GM23338 (cell line): Measurements from ENCODE around the gene CCDC149. TPM values are rescaled to one million over a fixed set of nuclear protein-coding genes. Genes with fewer than 3 reads are reported as not detected.

ENCODE experiments used
- ATAC-seq: fragments of 200-7000 bp; cut with Tn5 transposase; 3 replicates; pipeline ENCODE4 v1.9.1; 2020
- DNase-seq: peaks from one replicate; pipeline ENCODE4 v3.0.0-alpha.2; 2015; ENCODE audit warnings: low spot score
- H2AFZ ChIP-seq: fragments of 200-600 bp; sonication (generic); 2 replicates; pipeline ENCODE4 v1.8.0; 2016; ENCODE audit warnings: antibody characterized with exemption, mild to moderate bottlenecking, moderate library complexity
- H3F3A ChIP-seq: fragments of 200-600 bp; sonication (generic); replicated peaks from 2 replicates; pipeline ENCODE4 v1.8.0; 2017; ENCODE audit warnings: antibody characterized with exemption, mixed run types, low read depth
- H3K27ac ChIP-seq: fragments of 200-600 bp; sonication (generic); 2 replicates; pipeline ENCODE4 v1.6.1; 2016; ENCODE audit warnings: low read depth
- H3K27me3 ChIP-seq: fragments of 200-600 bp; sonication (generic); 2 replicates; pipeline ENCODE4 v1.8.0; 2016; ENCODE audit warnings: mild to moderate bottlenecking, mixed run types, moderate library complexity; ENCODE audit not compliant: insufficient read depth
- H3K36me3 ChIP-seq: fragments of 200-600 bp; sonication (generic); 2 replicates; pipeline ENCODE4 v1.8.0; 2016; ENCODE audit warnings: mild to moderate bottlenecking; ENCODE audit not compliant: insufficient read depth
- H3K4me1 ChIP-seq: fragments of 200-600 bp; sonication (generic); 2 replicates; pipeline ENCODE4 v1.8.0; 2016; ENCODE audit warnings: mild to moderate bottlenecking, moderate library complexity; ENCODE audit not compliant: insufficient read depth
- H3K4me2 ChIP-seq: fragments of 200-600 bp; sonication (generic); 2 replicates; pipeline ENCODE4 v1.7.1; 2017; ENCODE audit warnings: mixed run types
- H3K4me3 ChIP-seq: fragments of 200-600 bp; sonication (generic); 2 replicates; pipeline ENCODE4 v1.6.1; 2016; ENCODE audit warnings: mixed run types
- H3K79me2 ChIP-seq: fragments of 200-600 bp; sonication (generic); replicated peaks from 2 replicates; pipeline ENCODE4 v1.8.0; 2017; ENCODE audit warnings: mild to moderate bottlenecking; ENCODE audit not compliant: insufficient read depth
- H3K9me2 ChIP-seq: fragments of 200-600 bp; sonication (generic); 2 replicates; pipeline ENCODE4 v1.8.0; 2017; ENCODE audit not compliant: insufficient read depth
- H4K20me1 ChIP-seq: fragments of 200-600 bp; sonication (generic); replicated peaks from 2 replicates; pipeline ENCODE4 v1.8.0; 2017; ENCODE audit warnings: mild to moderate bottlenecking; ENCODE audit not compliant: insufficient read depth
- H3K27ac Mint-ChIP-seq: 2 replicates; pipeline ENCODE4 v1.8.0; 2020; ENCODE audit warnings: inconsistent platforms, mild to moderate bottlenecking, moderate library complexity, mixed read lengths
- H3K27me3 Mint-ChIP-seq: 3 replicates; pipeline ENCODE4 v1.8.0; 2022; ENCODE audit warnings: low read depth, mild to moderate bottlenecking, moderate library complexity, mixed read lengths, inconsistent platforms; ENCODE audit not compliant: insufficient read depth, poor library complexity
- H3K36me3 Mint-ChIP-seq: 3 replicates; pipeline ENCODE4 v1.8.0; 2021; ENCODE audit warnings: low read depth, mild to moderate bottlenecking, inconsistent platforms, moderate library complexity, mixed read lengths
- H3K4me1 Mint-ChIP-seq: 3 replicates; pipeline ENCODE4 v1.8.0; 2020; ENCODE audit warnings: mild to moderate bottlenecking, inconsistent platforms, mixed read lengths
- H3K4me3 Mint-ChIP-seq: 3 replicates; pipeline ENCODE4 v1.8.0; 2021; ENCODE audit warnings: moderate library complexity, mild to moderate bottlenecking, inconsistent platforms, mixed read lengths
- H3K9me3 Mint-ChIP-seq: 3 replicates; pipeline ENCODE4 v1.8.0; 2020; ENCODE audit warnings: moderate library complexity, mild to moderate bottlenecking, inconsistent platforms, mixed read lengths
- CREB1 ChIP-seq: fragments of 250-450 bp; sonication (Bioruptor Pico); IDR thresholded peaks from 2 replicates; pipeline ENCODE4 v1.5.0; 2020; ENCODE audit warnings: low read depth, mild to moderate bottlenecking, moderate library complexity
- EZH2 ChIP-seq: fragments of 200-600 bp; sonication (generic); IDR thresholded peaks from one replicate; pipeline ENCODE4 v1.8.0; 2017; ENCODE audit warnings: antibody characterized with exemption, mild to moderate bottlenecking, low read depth; ENCODE audit not compliant: unreplicated experiment
- EZH2phosphoT487 ChIP-seq: fragments of 200-600 bp; sonication (generic); IDR thresholded peaks from one replicate; pipeline ENCODE4 v1.8.1; 2018; ENCODE audit warnings: antibody characterized with exemption; ENCODE audit not compliant: unreplicated experiment
- JUNB ChIP-seq: IDR thresholded peaks from one replicate; pipeline ENCODE4 v1.6.1; 2016; ENCODE audit warnings: antibody characterized with exemption; ENCODE audit not compliant: unreplicated experiment
- POLR2AphosphoS5 ChIP-seq: IDR thresholded peaks from 2 replicates; pipeline ENCODE4 v1.6.1; 2016; ENCODE audit warnings: antibody characterized with exemption, low read depth
- STAT1 ChIP-seq: IDR thresholded peaks from one replicate; pipeline ENCODE4 v1.6.1; 2016; ENCODE audit warnings: antibody characterized with exemption; ENCODE audit not compliant: unreplicated experiment
- ZNF114 ChIP-seq: fragments of 250-450 bp; sonication (Bioruptor Pico); IDR thresholded peaks from 2 replicates; pipeline ENCODE4 v1.5.0; 2020; ENCODE audit warnings: mild to moderate bottlenecking, moderate library complexity
- ZNF462 ChIP-seq: fragments of 250-450 bp; sonication (Bioruptor Pico); IDR thresholded peaks from 2 replicates; pipeline ENCODE4 v1.5.0; 2020; ENCODE audit warnings: mild to moderate bottlenecking, moderate library complexity
- polyA plus RNA-seq: library from polyadenylated mRNA; unstranded; fragments of >200 nt; fragmentation: Nextera tagmentation; extraction: Ambion mirVana; gene quantifications from 2 replicates; pipeline ENCODE4 v1.2.1, GENCODE V29; 2016
- total RNA-seq: library from RNA; depleted of rRNA; stranded (reverse); fragments of >200 nt; shearing (Covaris generic); gene quantifications from 2 replicates; pipeline ENCODE4 v1.2.3, GENCODE V29; 2014
- TF ChIP-seq, protein P1 (sequence below): IDR thresholded peaks from one replicate; pipeline ENCODE4 v1.6.1; 2018; ENCODE audit warnings: antibody characterized with exemption; ENCODE audit not compliant: unreplicated experiment

CCDC149 gene
- total and polyA plus RNA-seq, 2 experiments from 2014 or later: 2.6 to 6.4 TPM

DNA sequence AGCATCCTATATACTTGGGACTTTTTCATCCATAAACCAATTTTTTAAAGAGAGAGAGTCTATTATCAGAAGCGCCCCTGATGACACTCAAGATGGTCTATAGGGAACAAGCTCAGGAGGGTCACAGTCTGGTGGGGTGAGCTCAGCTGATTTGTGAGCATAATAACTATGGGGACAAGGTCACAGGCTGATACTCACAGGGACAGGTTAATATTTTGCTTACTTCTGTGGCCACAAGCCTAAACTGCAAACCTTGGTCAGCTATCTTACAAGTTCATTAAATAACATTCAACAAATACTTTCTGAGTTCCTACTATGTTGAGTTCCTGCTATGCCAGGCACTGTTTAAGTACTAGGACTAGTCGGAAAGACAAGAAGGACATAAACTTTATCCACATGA is 10.2 kb upstream of the CCDC149 start:
- H3K27me3 ChIP-seq: no peaks in the 10 kb centered on the region
- Mint-ChIP-seq H3K36me3 (no peaks in the 10 kb centered on the region; the same call in 2 of the 3 replicates), H3K9me3 (peaks cover 14% of the 10 kb centered on the region; the same call in 1 of the 3 replicates), H3K27me3 (peaks cover 2% of the 10 kb centered on the region), H3K4me1 (peaks cover 12% of the 10 kb centered on the region), H3K27ac (no peak overlapping the region), H3K4me3 (no peak overlapping the region)
- DNase-seq (no peak), ATAC-seq (no peak)
- H4K20me1 ChIP-seq: no peaks in the 10 kb centered on the region
- H3K36me3 ChIP-seq: no peaks in the 10 kb centered on the region
- TF ChIP-seq STAT1 (no peak), EZH2phosphoT487 (no peak)
- TF ChIP-seq, protein P1, sequence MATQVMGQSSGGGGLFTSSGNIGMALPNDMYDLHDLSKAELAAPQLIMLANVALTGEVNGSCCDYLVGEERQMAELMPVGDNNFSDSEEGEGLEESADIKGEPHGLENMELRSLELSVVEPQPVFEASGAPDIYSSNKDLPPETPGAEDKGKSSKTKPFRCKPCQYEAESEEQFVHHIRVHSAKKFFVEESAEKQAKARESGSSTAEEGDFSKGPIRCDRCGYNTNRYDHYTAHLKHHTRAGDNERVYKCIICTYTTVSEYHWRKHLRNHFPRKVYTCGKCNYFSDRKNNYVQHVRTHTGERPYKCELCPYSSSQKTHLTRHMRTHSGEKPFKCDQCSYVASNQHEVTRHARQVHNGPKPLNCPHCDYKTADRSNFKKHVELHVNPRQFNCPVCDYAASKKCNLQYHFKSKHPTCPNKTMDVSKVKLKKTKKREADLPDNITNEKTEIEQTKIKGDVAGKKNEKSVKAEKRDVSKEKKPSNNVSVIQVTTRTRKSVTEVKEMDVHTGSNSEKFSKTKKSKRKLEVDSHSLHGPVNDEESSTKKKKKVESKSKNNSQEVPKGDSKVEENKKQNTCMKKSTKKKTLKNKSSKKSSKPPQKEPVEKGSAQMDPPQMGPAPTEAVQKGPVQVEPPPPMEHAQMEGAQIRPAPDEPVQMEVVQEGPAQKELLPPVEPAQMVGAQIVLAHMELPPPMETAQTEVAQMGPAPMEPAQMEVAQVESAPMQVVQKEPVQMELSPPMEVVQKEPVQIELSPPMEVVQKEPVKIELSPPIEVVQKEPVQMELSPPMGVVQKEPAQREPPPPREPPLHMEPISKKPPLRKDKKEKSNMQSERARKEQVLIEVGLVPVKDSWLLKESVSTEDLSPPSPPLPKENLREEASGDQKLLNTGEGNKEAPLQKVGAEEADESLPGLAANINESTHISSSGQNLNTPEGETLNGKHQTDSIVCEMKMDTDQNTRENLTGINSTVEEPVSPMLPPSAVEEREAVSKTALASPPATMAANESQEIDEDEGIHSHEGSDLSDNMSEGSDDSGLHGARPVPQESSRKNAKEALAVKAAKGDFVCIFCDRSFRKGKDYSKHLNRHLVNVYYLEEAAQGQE: no peak
- H3K79me2 ChIP-seq: no peaks in the 10 kb centered on the region
- H3K4me3 ChIP-seq: no peak overlapping the region
- no peak overlapping the region for H3K4me2 ChIP-seq
- H3F3A ChIP-seq: no peaks in the 10 kb centered on the region
- H3K27ac ChIP-seq: no peak overlapping the region
- H3K4me1 ChIP-seq: peaks cover 14% of the 10 kb centered on the region
- H3K9me2 ChIP-seq: peaks cover 9% of the 10 kb centered on the region
- no peak overlapping the region for H2AFZ ChIP-seq

DNA sequence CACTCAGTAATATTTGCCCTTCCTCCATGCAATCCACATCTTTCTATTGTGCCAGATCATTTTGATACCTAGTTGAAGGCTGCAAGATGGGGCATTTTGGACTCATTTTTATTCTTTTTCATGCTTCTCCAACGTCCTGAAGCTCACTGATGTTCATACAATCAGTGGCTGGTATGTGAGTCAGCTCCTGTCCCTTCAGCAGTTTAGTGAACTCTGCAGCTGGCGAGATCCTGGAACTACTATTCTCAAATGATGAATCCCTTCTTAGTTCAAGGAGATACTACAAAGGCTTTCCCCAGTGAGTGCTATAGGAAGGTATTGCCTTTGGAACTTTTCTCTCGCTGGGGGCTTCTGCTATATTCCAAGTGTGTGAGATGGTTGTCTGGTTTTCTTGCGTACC is 9.6 kb upstream of the CCDC149 start:
- peaks cover 18% of the 10 kb centered on the region for H3K4me1 Mint-ChIP-seq
- no peak overlapping the region for H3K4me3 Mint-ChIP-seq
- no peak for DNase-seq
- peaks cover 9% of the 10 kb centered on the region for H3K9me2 ChIP-seq
- no peak overlapping the region for H3K4me2 ChIP-seq
- H3K9me3 Mint-ChIP-seq: peaks cover 14% of the 10 kb centered on the region; the same call in 2 of the 3 replicates
- H3K4me3 ChIP-seq: no peak overlapping the region
- H3F3A ChIP-seq: no peaks in the 10 kb centered on the region
- peaks cover 20% of the 10 kb centered on the region for H3K4me1 ChIP-seq
- H3K79me2 ChIP-seq: no peaks in the 10 kb centered on the region
- no peaks in the 10 kb centered on the region for H3K27me3 ChIP-seq
- no peaks in the 10 kb centered on the region for H4K20me1 ChIP-seq
- H3K36me3 Mint-ChIP-seq: no peaks in the 10 kb centered on the region; the same call in 2 of the 3 replicates
- H3K27ac ChIP-seq: no peak overlapping the region
- H3K27ac Mint-ChIP-seq: no peak overlapping the region
- no peak overlapping the region for H2AFZ ChIP-seq
- peaks cover 2% of the 10 kb centered on the region for H3K27me3 Mint-ChIP-seq
- ATAC-seq: no peak
- no peaks in the 10 kb centered on the region for H3K36me3 ChIP-seq
- no peak for TF ChIP-seq JUNB
- no peak for TF ChIP-seq STAT1
- no peak for TF ChIP-seq ZNF114
- no peak for TF ChIP-seq CREB1 (CRISPR knock-in tag)
- TF ChIP-seq EZH2: no peak
- TF ChIP-seq ZNF462: no peak
- no peak for TF ChIP-seq POLR2AphosphoS5
- TF ChIP-seq, protein P1: no peak
